ENCODE measurements around the gene ZNF423.

Gene ZNF423

DNA sequence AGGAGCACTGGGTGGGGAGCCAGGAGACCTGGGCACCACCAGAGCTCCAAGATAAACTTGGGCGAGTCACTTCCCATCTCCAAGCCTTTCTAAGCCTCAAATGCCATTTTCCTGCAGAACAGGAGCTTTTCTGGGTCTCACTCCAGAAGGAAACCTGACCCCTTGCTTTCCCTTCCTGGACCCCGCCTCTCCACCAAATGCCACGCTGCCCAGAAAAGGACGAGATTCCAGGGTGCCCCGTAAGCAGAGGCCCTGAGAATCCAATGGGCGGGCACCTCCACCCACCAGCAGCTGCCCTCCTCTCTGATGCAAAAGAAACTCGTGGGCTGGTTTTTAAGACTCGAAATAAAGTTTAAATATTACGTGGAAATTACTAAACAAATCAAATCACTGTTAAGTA lies 31.3 kb downstream of the ZNF423 start:
- no peak for DNase-seq (ENCODE audit: low spot score)

DNA sequence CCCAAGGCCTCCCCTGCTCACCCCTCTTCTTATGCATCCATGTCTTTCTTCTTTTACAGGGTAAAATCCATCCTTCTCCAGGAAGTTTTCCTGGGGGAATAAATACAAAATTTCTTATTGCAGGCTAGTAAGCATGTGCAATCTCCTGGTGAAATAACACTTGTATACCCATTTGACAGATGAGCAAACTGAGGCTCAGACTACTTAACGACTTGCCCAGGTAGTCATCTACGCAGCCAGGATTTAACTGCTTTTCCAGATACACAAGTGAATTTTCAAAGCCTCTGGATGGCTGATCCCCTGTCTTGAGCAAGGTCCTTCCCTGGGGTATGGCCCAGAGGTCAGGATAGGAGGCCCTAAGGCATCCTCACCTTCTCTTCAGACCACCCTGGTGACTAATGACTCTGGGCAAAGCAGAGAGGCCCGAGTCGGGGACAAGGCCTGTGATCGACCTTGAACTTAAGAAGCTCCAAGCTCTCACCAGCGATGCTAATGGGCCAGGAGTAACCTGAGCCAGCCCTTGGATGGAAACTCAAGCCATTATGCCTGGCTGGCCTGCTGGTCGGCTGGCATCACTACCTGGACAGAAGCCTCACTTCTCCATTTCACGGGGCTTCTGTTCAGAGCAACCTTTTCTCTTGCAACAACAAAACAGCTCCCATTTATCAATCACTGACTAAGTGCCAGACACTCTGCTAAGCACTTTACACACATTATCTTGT lies 33.1 kb downstream of the ZNF423 start:
- DNase-seq (ENCODE audit: low spot score): no peak

DNA sequence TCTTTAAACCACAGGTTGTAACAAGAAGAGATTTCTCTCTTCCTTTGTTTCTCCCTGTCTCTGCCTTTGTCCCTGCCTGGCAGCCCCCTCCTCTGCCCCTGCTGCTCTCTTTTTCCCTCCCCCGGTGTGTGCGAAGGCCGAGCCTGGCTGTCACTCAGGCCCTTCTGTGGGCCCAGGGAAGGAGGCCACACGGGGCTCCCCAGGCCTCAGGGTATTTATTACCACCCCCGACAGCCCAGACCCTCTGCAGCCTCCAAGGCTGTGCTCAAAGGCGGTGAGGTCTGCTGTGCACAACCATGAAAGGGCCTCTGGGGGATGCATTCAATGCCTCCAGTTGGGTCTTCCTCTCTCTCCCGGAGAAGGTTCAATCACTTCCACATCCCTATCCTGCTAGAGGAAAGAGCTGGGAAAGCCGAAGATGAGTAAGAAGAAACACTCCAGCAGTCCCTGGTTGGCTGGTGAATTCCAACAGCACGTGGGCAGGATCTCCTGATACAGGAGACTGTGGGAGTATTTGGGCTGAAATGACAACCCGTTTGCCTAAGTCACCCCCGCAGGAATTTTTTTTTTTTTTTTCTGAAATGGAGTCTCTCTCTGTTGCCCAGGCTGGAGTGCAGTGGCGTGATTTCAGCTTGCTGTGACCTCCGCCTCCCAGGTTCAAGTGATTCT lies 34.2 kb downstream of the ZNF423 start:
- DNase-seq (ENCODE audit: low spot score): no peak

DNA sequence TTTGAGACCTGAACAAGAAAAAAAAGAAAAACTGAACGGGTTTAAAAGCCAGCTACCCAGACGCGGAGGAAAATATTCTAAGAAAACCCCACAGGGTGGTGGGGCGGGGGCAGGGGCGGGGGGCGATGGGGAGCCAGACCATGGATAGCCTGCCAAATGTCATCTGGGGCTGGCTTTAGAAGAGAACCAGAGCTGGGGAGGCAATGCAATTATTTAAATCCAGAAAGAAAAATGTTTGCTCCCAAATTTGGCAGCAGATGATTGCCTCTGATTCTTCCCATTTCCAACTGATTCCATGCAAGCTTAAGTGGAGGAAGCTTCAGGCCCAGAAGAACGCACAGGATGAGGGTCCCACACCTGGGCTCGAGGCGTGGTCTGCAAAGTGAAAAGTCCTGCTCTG lies 34.8 kb downstream of the ZNF423 start:
- DNase-seq (ENCODE audit: low spot score): no peak

DNA sequence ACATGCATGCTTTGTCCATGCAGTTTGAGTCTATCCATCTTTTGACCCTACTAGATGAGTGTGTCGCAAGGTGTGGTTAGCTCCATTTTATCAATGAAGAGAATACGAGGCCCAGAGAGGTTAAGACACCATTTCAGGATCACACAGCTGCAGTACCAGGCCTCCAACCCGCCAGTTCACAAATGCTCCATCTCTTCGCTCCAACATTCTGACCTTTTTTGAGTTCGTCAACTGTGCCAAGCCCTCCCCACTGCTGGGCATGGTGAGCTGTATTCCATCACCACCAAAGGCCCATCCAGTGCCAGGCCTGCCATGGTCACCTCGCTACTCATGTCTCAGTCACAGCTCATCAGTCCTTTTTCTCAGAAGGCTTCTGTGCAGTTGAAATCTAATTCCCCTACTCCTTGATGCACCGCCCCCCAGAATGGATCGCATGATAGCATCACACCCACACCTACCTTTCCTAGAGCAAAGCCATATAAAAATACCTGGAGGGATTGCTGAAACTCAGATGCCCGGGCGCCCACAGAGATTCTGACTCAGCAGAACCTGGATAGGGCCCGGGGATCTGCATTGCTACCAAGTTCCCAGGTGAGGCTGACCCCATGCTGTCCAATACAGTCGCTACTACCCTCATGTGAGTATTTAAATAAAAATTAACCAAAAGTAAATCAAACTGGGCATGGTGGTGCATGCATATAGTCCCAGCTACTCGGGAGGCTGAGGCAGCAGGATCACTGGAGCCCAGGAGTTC lies 38.0 kb downstream of the ZNF423 start:
- DNase-seq (ENCODE audit: low spot score): no peak

DNA sequence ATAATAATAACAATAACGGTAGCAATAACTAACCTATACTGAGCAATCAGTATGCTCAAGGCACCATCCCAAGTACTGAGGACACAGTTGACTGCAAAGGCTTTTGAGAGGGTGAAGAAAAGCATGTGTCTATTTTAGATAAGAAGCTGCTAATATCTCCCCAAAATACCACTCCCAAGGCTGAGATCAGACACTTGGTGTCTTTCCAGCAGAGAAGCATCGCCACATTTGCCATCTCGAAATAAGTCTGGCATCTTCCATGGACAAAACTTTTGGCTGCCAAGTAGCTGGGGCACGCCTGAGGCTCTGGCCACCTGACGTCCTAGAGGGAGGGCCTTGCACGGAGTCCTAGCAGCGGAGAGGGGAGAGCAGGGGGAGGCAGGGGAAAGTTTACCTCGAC lies 39.0 kb downstream of the ZNF423 start:
- no peak for DNase-seq (ENCODE audit: low spot score)

DNA sequence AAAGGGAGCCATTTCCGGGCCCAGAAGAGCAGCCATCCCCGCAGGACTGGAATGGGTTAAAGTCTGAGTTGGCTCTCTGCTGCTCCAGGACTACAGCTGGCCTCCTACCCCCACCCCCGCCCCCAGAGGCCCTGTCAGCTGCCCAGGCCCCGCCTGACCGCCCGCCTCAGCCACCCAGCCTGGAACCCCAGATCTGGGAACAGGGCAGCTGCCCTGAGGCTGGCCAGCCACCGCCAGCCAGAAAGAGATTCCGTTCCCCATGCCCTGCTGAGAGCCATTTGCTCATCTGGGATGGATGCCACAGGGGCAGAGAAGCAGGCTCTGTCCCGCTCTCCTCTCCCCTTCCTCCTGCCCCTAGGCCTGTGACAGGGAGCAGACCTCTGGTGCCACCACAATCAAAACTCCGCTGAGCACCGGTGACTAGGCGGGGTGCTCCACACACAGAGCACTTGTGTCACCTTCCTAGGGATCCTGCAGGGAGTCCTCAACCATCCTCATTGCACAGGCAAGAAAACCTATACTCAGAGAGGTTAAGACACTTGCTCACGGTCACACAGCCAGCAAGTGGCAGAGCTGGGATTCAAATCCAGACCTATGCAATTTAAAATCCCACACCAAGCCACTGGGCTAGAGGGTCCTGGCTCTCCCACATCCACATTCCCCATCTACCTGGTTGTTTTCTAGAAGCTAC lies 44.1 kb downstream of the ZNF423 start:
- DNase-seq (ENCODE audit: low spot score): no peak

DNA sequence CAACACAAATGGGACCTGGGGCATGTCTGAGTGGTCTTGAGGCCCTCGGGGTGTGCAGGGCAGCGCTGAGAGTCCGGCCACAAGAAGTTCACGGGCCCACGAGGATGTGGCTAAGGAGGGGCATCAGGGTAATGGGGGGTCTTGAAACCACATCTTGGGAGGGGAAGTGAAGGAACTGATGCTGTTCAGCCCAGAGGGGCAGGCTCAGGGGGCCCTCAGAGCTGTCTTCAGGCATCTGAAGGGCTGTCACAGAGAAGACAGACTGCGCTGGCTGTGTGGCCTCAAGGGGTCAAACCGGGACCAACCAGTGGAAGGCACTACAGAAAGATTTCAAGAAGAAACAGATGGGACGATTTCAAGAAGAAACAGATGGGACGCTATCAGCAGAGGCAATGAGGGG lies 45.1 kb downstream of the ZNF423 start:
- no peak for DNase-seq (ENCODE audit: low spot score)

DNA sequence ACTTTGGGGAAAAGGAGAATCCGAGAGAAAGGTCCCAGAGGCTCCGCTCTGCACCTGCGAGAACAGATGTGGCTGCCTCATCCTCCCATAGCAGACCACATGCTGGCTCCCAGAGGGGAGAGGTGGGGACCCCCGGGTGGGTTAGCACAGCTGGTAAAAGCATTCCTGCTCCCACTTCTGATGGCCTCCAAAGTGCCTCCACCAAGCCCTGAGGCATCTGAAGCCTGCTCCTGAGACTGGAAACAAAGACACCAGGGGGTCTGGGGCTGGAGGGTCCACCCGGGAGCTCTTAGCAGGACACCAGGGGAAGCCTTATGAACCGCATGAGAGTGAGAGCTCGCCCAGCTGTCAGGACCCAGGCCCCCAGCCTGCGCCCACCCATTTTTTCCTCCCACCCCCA lies 46.4 kb downstream of the ZNF423 start:
- no peak for DNase-seq (ENCODE audit: low spot score)

DNA sequence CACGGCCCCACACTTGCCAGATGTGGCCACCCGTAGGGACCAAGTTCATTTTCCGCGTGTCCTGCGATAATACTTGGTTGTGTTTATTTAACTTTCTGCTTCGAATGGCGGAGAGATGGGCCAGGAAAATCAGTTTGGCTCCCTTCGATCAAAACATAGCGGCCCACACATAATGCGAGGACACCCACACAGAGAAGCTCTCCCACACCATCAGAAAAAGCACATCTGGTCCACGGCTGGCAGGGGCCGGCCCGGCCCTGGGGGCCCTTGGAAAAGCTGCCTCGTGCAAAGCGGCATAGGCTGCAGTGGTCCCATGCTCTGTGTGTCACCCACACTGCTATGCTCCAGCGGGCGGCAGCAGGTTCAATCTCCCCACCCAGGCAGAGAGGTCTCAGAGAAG lies 46.9 kb downstream of the ZNF423 start:
- DNase-seq (ENCODE audit: low spot score): no peak

DNA sequence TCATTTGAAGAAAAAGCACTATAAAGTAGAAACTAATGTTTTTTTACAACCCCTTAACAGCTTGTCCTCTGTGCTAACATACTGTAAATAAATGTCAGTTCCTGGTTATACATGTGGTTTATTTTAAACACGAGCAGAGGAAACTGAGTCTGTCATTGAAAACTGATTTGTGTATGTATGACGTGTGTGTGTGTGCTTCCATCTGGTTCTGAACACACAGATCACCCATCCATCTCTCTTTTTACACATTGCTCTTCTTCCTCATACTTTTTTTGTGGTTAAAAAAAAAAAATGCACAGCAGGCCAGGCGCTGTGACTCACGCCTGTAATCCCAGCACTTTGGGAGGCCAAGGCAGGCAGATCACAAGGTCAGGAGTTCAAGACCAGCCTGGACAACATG lies 49.5 kb downstream of the ZNF423 start:
- no peak for DNase-seq (ENCODE audit: low spot score)

DNA sequence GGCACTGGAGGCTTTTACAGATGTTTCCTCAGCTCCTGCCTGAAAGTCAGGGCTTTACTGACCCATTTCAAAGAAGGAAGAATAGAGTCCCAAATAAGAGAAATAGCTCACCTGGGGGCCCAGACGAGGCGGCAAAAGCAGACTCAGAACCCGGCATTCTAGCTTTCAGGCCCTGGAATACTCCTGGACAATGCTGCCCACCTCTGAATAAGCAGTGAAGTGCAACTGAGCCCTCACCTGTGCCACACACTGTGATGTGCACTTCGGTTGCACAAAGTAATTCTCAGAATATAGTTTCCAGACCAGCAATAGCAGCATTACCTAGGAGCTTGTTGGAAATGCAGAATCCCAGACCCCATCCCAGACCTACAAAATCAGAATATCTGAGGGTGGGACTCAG lies 54.6 kb downstream of the ZNF423 start:
- no peak for DNase-seq (ENCODE audit: low spot score)

DNA sequence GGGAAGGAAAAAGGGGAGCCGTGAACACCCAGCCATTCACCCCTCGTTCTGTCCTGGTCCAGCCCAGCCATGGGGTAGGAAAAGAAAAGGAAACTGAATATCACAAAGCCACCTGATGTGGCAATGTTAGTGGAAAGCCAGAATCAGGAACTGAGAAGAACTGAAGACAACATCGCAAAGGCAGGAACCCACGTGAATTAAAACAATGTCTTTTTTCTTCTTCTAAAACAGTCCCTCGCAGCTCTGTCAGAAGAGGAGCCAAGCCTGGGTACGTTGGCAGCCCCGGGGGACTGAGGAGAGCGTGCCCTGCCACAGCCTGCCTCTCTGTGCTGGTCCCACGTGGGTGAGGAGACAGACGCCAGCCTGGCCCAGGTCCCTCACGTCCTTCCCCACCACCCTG lies 55.0 kb downstream of the ZNF423 start:
- DNase-seq (ENCODE audit: low spot score): no peak

DNA sequence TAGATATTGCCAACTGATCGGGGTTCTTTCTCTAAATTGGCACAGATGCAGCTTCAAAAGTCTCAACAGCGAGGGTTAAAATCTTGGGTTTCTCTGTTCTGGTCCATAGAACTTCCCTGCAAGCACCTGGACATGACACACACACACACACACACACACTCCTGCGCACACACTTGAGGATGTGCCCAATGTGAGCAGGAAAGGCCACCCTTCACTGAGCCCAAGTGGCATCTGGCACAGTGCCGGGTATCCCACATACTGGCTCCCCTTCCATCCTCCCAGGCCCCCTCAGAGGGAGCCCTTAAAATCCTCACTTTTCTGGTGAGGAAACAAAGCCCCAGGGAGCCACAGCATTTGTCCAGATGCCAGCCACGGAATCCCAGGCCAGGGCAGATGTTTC lies 55.5 kb downstream of the ZNF423 start:
- no peak for DNase-seq (ENCODE audit: low spot score)

DNA sequence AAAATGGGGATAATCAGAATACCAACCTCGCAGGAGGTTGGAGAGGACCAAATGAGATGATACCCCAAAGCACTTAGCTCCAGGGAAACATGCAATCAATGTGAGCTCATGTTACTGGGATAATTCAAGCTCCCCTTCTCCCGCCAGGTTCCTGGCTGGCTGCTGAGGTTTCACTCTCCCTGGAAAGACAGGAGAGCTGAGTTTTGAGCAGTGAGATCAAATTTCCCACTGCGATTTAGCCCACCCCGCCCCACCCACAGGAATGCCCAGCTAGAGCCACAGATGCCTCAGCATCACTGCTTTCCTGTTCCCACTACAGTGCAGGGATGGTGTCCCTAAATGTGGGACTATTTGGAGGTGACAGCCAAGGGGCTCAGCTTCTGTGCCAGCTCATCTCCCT lies 56.7 kb downstream of the ZNF423 start:
- no peak for DNase-seq (ENCODE audit: low spot score)

DNA sequence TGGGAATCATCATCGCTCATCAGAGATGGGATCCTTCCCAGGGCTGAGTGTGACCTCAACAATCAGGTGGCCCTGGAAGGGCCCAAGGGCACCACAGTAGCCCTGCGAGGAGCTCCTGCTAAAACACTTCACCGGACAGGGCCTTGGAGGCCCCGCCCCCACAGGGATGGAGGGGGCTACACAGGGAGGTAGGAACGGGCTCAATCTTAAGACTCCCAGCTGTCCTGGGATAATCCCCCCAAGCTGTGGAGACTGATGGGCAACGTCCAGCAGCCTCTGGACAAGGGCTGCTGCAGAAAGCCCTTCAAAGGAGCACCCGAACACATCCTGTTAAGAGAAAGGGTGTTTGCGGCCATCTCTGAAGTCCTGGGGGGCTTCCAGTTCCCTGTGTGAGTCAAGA lies 60.4 kb downstream of the ZNF423 start:
- DNase-seq (ENCODE audit: low spot score): no peak

DNA sequence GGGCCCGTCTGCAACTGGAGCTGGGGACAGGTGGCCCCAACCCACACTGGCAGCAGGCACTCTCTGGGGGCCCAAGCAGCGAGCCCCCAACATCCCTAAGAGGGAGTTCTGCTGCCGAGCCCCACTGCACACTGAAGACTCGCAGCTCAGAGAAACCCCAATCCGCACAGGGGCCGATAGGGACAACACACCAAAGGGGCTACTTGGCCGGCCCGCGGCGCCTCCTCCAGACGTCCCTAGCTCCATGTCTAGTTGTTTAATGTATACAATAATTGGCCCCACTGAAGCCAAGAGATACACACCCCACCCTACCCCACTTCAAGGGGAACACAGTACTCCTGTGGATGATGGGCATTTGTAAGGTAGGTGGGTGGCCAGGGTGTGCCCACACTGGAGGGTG lies 62.7 kb downstream of the ZNF423 start:
- no peak for DNase-seq (ENCODE audit: low spot score)

DNA sequence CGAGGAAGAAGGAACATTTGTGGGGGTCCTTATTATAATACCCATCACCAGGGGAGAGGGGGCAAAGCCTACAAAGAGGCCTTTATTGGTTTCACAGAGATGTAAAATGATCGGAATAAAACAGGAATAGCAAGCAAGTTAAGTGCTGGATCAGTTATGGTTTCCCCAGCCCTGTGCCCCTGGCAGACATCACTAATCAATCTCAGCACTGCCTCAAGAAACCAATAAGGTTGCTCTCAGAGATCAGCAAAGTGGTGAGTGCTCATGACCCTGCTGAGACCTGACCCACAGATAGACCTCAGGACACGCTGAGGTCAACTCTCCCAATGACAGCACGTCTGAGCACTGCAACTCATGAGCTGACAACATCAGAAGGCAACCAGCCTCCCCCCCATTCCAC lies 66.3 kb downstream of the ZNF423 start:
- no peak for DNase-seq (ENCODE audit: low spot score)

DNA sequence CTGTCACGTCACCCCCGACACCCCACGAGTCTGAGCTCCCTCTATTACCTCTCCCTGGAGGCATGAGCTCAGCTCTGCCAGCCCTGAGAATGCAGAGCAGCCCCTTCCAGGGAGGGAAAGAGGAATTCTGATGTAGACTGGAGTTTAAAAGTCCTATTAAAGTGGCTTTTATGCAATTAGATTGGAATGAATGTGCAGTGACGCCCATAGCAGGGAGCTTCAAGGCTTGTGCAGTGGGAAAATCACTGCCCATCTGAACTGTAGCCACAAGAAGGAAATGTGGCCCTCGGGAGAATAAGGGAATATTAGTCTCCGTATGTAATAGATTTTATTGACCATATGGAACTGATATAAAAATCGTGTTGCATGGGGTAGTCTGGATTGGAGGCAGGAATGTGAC lies 66.9 kb downstream of the ZNF423 start:
- no peak for DNase-seq (ENCODE audit: low spot score)

DNA sequence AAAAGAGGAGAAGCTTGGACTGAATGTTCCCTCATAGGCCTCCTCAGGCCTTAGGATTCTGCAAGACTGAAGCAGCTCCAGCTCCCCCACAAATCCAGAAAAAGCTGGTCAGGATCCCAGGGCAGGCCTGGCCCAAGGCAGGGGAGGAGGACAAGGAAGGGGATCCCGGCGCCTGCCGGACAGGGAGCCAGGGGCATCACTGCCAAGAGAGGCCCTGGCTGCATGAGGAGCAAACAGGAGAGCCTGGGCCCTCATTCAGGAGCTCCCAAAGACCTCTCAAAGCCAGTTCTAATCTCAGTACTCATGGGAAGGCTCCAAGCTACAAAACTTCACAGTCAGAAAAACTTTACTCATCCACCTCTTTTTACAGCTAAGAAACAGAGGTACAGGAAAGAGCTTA lies 67.3 kb downstream of the ZNF423 start:
- no peak for DNase-seq (ENCODE audit: low spot score)

DNA sequence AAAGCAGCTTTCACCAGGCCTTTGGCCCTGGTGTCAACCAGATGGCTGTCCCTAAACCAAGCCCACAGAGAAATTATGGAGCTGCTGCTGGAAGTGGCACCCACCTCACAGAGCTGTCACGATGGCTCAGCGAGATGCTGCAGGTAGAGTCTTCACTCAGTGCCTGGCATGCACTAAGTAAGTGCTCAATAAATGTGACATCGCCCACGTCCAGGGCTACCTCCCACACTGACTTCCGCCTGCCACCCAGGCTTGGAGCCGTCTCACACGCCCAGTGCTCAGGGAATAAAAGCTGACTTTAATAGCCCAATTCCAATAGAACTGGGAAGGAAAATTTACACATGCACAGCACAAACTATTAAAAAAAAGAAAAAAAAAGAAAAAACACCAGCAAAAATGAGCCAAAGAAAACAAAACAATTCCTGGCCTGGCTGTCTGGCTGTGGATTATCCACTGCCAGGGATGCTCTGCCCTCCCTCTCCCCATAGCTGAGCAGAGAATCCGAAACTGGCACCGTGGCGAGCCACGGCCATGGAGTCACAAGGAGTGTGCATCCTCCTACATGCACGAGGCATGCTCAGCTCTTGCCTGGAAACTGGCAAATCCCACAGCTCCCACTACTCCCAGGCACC lies 68.9 kb downstream of the ZNF423 start:
- no peak for DNase-seq (ENCODE audit: low spot score)

DNA sequence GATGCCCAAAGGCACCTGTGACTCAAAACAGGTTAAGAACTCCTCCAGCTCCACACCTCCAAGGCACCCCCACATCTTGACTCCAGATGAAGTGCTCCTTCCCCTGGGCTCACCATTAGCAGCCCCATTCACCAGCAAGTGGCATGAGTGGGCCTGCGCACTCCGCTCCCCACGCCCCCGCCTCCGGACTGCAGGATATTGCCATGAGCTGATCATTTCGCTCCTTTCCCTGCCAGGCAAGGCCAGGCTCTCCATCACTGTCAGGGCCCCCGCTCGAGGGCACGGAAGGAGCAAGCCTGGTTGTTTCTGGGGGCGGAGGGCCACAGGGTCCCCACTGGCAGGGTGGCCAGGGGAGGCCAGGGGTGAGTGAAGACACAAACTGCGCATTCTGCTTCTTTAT lies 69.9 kb downstream of the ZNF423 start:
- DNase-seq (ENCODE audit: low spot score): no peak
